ENCODE data around the gene ZFHX3.

DNA sequence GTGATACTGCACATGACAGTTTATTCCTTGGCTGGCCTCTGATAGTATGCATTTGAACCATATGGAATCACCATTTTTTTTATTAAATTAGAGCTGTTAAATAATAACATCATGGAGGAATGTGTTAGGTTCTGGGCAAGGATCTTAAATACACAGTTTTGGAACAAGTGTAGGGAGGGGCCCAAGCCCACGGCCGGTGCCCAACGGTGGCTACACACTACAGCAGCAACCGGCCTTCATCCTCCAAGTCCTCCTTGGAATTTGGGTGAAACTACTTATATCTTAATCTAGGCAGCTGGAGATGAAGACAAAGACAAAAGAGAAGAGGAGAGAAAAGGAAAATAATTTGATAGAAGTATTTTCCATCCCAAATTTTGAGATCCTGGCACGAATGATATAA lies 35.6 kb downstream of the ZFHX3 start:
- TF ChIP-seq EZH2 (IDR thresholded peaks at IDR 0.05; ENCODE audit: insufficient read depth, poor library complexity, severe bottlenecking) (no peak), EZH2phosphoT487 (IDR thresholded peaks at IDR 0.05; ENCODE audit: insufficient read depth, low read depth) (no peak)

Measured in GM23248 (cell line).